ENCODE measurements around the gene GCNA. TPM values are rescaled to one million over a fixed set of nuclear protein-coding genes. Genes with fewer than 3 reads are reported as not detected.
A peak's percentile ranks its signal among the peaks of the same experiment; 100 is the strongest.

The GCNA gene, protein sequence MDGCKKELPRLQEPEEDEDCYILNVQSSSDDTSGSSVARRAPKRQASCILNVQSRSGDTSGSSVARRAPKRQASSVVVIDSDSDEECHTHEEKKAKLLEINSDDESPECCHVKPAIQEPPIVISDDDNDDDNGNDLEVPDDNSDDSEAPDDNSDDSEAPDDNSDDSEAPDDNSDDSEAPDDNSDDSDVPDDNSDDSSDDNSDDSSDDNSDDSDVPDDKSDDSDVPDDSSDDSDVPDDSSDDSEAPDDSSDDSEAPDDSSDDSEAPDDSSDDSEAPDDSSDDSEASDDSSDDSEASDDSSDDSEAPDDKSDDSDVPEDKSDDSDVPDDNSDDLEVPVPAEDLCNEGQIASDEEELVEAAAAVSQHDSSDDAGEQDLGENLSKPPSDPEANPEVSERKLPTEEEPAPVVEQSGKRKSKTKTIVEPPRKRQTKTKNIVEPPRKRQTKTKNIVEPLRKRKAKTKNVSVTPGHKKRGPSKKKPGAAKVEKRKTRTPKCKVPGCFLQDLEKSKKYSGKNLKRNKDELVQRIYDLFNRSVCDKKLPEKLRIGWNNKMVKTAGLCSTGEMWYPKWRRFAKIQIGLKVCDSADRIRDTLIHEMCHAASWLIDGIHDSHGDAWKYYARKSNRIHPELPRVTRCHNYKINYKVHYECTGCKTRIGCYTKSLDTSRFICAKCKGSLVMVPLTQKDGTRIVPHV
- total RNA-seq: 9.1 TPM

DNA sequence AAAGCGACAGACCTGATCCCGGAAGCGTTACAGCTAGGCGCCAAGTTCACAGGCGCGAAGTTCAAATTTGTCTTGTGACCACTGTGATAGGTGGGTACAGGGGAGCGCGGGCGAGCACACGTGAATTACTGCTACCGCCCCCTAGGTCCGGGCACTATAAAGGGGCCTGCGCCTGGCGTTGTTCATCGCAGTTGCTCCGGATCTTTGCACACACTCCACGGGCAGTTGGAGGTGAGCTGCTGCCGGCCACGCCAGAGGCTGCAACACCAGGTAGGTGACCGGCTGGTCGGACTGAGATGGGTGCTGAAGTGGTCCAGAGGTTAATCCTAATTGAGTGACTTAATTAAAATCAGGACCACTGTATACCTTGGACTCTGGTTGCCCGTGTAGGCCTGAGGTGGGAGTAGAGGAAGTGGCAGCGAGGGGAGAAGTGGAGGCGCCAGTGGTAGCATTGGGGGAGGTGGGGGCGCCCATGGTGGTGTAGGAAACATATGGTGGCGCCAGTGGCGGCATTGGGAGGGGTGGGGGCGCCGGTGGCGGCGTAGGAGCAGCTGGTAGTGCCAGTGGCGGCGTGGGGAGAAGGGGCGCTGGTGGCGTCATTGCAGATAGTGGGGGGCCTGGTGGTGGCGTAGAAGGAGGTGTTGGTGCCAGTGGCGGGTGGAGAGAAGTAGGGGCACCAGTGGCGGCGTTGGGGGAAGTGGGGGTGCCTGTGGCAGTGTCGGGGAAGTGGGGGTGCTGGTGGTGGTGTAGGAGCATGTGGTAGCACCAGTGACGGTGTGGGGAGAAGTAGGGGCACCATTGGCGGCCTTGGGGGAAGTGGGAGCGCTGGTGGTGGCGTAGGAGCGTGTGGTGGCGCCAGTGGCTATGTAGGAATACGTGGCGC lies at the start of gene GCNA:
GCNA (plus strand) TSS at position 185 of the 883 bp plus-strand sequence. CDS start 2,385 bp downstream, outside the sequence.
- H3K27me3 ChIP-seq: no peaks in the 10 kb centered on the region
- intact Hi-C loops (cut with DNase I): no loop called here
- no peak for DNase-seq (ENCODE audit: extremely low spot score in 2 of 2)
- H3K27ac ChIP-seq: no peak within 1 kb of the TSS
- H3K9me3 ChIP-seq: no peaks in the 10 kb centered on the region
- TF ChIP-seq, protein P1, sequence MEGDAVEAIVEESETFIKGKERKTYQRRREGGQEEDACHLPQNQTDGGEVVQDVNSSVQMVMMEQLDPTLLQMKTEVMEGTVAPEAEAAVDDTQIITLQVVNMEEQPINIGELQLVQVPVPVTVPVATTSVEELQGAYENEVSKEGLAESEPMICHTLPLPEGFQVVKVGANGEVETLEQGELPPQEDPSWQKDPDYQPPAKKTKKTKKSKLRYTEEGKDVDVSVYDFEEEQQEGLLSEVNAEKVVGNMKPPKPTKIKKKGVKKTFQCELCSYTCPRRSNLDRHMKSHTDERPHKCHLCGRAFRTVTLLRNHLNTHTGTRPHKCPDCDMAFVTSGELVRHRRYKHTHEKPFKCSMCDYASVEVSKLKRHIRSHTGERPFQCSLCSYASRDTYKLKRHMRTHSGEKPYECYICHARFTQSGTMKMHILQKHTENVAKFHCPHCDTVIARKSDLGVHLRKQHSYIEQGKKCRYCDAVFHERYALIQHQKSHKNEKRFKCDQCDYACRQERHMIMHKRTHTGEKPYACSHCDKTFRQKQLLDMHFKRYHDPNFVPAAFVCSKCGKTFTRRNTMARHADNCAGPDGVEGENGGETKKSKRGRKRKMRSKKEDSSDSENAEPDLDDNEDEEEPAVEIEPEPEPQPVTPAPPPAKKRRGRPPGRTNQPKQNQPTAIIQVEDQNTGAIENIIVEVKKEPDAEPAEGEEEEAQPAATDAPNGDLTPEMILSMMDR (IDR thresholded peaks at IDR 0.05): no peak
- TF ChIP-seq POLR2A (IDR thresholded peaks at IDR 0.05): no peak
- TF ChIP-seq POLR2AphosphoS5 (IDR thresholded peaks at IDR 0.05; ENCODE audit: insufficient read depth in 1 of 2, low read depth in 1 of 2): no peak
- H3K4me1 ChIP-seq: no peaks in the 10 kb centered on the region
- peaks cover 0 to 4% of the 10 kb centered on the region in 2 donors for H3K36me3 ChIP-seq
- H3K4me3 ChIP-seq: no peak within 1 kb of the TSS

DNA sequence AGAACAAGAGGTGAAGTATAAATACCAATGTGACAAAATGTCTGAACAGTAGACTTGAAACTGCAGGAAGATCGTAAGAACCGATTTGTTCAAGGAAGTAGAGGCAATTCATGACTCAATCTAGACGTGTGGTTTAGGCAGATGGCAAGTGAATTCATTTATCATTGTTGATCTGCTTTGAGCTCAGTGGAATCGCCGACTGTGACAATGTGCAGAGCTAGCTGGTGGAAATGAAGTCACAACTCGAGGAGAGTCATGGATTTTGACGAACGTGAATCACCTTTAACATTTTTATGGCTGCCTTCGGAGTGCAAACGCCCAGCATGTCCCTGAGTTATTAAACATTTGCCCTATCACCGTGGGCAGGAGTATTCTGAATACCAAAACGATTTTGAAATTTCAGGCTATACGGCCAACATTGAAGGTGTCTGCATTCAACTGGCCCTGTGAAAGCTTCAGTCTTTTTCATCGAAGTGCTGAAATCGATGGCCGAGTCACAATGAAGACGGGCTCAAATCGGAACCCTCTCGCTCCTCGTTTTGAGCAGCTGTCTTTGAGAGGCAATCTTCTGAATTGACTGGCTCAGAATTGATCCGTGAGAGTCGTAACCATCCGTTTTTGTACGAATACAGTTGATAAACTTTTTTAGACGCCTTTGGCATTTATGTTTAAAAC lies 46.0 kb upstream of the GCNA start:
- intact Hi-C loops (cut with DNase I): no loop called here

DNA sequence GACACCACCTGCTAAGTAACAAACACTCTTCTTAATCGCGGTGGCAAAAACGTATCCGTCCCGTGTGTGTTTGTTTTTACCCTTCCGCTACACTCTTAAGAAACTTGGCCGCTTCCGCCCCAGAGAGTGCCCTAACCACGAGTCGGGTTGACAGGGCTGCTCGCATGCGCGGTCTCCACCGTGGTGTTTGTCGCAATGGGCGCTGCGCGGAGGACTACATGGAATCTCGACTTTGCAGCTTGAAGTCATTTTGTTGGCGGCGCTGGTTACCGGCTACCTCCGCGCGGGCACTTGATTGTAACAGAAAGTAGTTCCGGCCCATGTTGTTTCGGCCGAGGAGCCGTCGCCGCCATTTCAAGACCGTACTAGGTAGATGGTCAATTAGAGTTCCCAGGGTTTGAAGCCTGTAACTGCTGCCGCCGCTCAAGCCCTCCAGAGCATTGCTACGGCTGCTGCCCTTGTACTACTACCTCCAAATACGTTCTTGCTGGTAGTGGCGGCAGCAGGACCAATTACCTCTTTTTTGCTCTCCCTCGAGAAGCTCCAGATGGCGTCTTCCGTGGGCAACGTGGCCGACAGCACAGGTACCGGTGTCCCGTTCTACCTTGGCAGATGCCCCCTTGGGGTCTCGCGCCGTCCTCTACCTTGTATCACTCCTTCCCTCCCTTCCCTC lies 45.3 kb upstream of the GCNA start, which contains the start of gene OGT:
OGT (plus strand) TSS at position 352 of the 673 bp plus-strand sequence; CDS start at position 548, 196 bp downstream.
- no peaks in the 10 kb centered on the region for H3K36me3 ChIP-seq
- H3K4me1 ChIP-seq: peaks cover 15% of the 10 kb centered on the region
- peak within 1 kb of the TSS; percentile 50 to 68 for H3K4me3 ChIP-seq
- intact Hi-C loops (cut with DNase I): no loop called here
- peak within 1 kb of the TSS; percentile 89 for H3K27ac ChIP-seq
- H3K27me3 ChIP-seq: no peaks in the 10 kb centered on the region
- TF ChIP-seq POLR2A (IDR thresholded peaks at IDR 0.05) (peak in 1 of 2 donors; percentile 37), POLR2AphosphoS5 (IDR thresholded peaks at IDR 0.05; ENCODE audit: insufficient read depth in 1 of 2, low read depth in 1 of 2) (peak; percentile 87 to 91)
- TF ChIP-seq, protein P1 (IDR thresholded peaks at IDR 0.05): no peak
- peak in 1 of 2 donors; percentile 97 for DNase-seq (ENCODE audit: extremely low spot score in 2 of 2)
- H3K9me3 ChIP-seq: no peaks in the 10 kb centered on the region

More for the DNA sequence above, 46.0 kb upstream of the GCNA start:
- no peaks in the 10 kb centered on the region for H3K9me3 ChIP-seq
- H3K27ac ChIP-seq: peak overlapping the region; percentile 89
- H3K4me1 ChIP-seq: peaks cover 8% of the 10 kb centered on the region
- DNase-seq (ENCODE audit: extremely low spot score in 2 of 2): no peak
- no peaks in the 10 kb centered on the region for H3K36me3 ChIP-seq
- H3K27me3 ChIP-seq: no peaks in the 10 kb centered on the region
- H3K4me3 ChIP-seq: peak overlapping the region; percentile 50 to 68
- TF ChIP-seq, protein P1 (IDR thresholded peaks at IDR 0.05): no peak
- no peak for TF ChIP-seq POLR2AphosphoS5 (IDR thresholded peaks at IDR 0.05; ENCODE audit: insufficient read depth in 1 of 2, low read depth in 1 of 2)
- no peak for TF ChIP-seq POLR2A (IDR thresholded peaks at IDR 0.05)

DNA sequence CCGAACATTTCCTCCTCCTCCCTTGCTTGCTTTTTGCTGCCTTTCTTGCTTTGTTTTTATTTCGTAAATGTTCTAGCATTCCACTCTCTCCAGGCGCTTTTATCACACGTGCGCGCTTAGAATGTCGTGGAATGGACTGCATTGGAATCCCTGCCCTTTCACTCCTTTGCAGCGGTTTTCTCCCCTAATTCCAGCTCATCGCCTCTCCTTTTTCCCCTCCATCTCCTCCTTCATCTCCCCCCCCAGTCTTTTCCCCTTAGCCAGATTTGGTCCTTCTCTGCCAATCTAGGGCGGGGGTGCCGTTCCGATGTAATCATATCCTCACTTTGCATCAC lies 44.8 kb upstream of the GCNA start:
- Histone ChIP-seq H3K4me3 (peak overlapping the region; percentile 50 to 68), H3K36me3 (no peaks in the 10 kb centered on the region), H3K4me1 (peaks cover 17% of the 10 kb centered on the region), H3K27ac (peak overlapping the region; percentile 89), H3K9me3 (no peaks in the 10 kb centered on the region), H3K27me3 (no peaks in the 10 kb centered on the region)
- no peak for DNase-seq (ENCODE audit: extremely low spot score in 2 of 2)
- intact Hi-C loops (cut with DNase I): no loop called here
- TF ChIP-seq POLR2AphosphoS5 (IDR thresholded peaks at IDR 0.05; ENCODE audit: insufficient read depth in 1 of 2, low read depth in 1 of 2): no peak
